Activated T-cell treated with anti-CD3 and anti-CD28 coated beads, Interleukin-2, amount 50 U/mL, for 48 hours (primary cell): Measurements from ENCODE around the gene DDX39A.
A peak's percentile ranks its signal among the peaks of the same experiment; 100 is the strongest.
"Not testable (repeated sequence)": the region's sequence is repeated elsewhere in the genome, so short reads cannot be mapped to it uniquely, and the experiment has no call there.

ENCODE experiments used
- DNase-seq, 2 experiments: peaks; one replicate each; pipeline ENCODE4 v3.0.0-alpha.2; 2020

DDX39A gene

GRCh38 chr19:14419106-14419813 lies at the start of gene DDX39A:
TSS of gene DDX39A (minus strand) at chr19:14419341. CDS start at chr19:14413220, 6,121 bp downstream.
- DNase-seq = peak; percentile 96

- DNase-seq = no peak
Observed at GRCh38 chr19:14467816-14468215, 48.7 kb upstream of the DDX39A start.

- DNase-seq = no peak
Observed at GRCh38 chr19:14467391-14467790, 48.2 kb upstream of the DDX39A start.

- no peak for DNase-seq
Observed at GRCh38 chr19:14463747-14464146, 44.6 kb upstream of the DDX39A start.

- DNase-seq = not testable (repeated sequence)
Observed at GRCh38 chr19:14462401-14462800, 43.3 kb upstream of the DDX39A start.

- DNase-seq = no peak
Observed at GRCh38 chr19:14460935-14461334, 41.8 kb upstream of the DDX39A start.

GRCh38 chr19:14459703-14460102 lies 40.6 kb upstream of the DDX39A start:
- DNase-seq = no peak

- DNase-seq = not testable (repeated sequence)
Observed at GRCh38 chr19:14452303-14452702, 33.2 kb upstream of the DDX39A start.

- no peak for DNase-seq
Observed at GRCh38 chr19:14450876-14451275, 31.7 kb upstream of the DDX39A start.

- DNase-seq = peak; percentile 91
Observed at GRCh38 chr19:14450168-14450874, 31.2 kb upstream of the DDX39A start.

- DNase-seq = no peak
Observed at GRCh38 chr19:14449321-14449720, 30.2 kb upstream of the DDX39A start.

GRCh38 chr19:14446336-14447036 lies 27.3 kb upstream of the DDX39A start:
- DNase-seq = no peak

GRCh38 chr19:14443632-14444216 lies 24.6 kb upstream of the DDX39A start:
- DNase-seq = no peak

GRCh38 chr19:14442891-14443631 lies 23.9 kb upstream of the DDX39A start:
- DNase-seq = no peak

GRCh38 chr19:14441041-14441938 lies 22.1 kb upstream of the DDX39A start:
- no peak for DNase-seq

- peak; percentile 87 to 88 for DNase-seq
Observed at GRCh38 chr19:14440049-14440448, 20.9 kb upstream of the DDX39A start.

- DNase-seq = no peak
Observed at GRCh38 chr19:14439014-14439413, 19.9 kb upstream of the DDX39A start.

GRCh38 chr19:14437578-14438140 lies 18.5 kb upstream of the DDX39A start:
- DNase-seq = no peak

- DNase-seq = no peak
Observed at GRCh38 chr19:14435320-14436050, 16.3 kb upstream of the DDX39A start.

GRCh38 chr19:14434543-14435319 lies 15.6 kb upstream of the DDX39A start:
- DNase-seq = peak; percentile 45 to 62
